C4-2B (cell line): ENCODE measurements around the gene CMTM7.

Experiments
- H3K27ac ChIP-seq: fragments of 450-650 bp; 2 replicates; pipeline ENCODE4 v1.5.1; 2017
- ZFX ChIP-seq: fragments of 450-650 bp; IDR thresholded peaks from 2 replicates; pipeline ENCODE4 v1.6.1; 2017
- TF ChIP-seq, protein P1 (sequence below): fragments of 450-650 bp; conservative IDR thresholded peaks from 2 replicates; pipeline ENCODE4 v1.5.1; 2017; ENCODE audit warnings: mild to moderate bottlenecking

Gene CMTM7

DNA sequence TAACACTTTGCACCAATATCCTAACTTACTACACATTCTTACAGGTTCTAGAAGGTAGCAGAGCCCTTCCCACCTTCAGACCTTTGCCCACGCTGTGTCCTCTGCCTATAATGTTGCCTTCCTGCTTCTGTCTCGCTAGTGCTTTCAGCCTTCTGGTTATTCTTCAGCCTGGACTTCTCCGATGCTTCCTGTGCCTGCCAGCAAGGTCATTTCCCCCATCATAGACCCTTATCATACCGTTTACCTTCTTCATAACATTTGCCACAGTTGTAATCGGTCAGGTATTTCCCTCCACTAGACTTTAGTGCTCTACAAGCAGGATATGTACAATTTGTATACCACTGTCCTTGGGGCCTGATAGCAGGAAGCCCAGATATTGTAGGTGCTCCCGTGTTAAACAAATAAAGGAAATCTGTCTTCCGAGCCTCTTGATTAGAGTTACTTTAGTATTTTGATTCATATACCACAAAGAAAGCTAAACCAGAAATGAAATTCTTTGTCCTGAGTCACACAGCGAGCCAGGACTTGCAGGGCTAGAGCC lies 35.8 kb upstream of the CMTM7 start:
- H3K27ac ChIP-seq, result no peak overlapping the region
- TF ChIP-seq ZFX, result no peak
- TF ChIP-seq, protein P1, sequence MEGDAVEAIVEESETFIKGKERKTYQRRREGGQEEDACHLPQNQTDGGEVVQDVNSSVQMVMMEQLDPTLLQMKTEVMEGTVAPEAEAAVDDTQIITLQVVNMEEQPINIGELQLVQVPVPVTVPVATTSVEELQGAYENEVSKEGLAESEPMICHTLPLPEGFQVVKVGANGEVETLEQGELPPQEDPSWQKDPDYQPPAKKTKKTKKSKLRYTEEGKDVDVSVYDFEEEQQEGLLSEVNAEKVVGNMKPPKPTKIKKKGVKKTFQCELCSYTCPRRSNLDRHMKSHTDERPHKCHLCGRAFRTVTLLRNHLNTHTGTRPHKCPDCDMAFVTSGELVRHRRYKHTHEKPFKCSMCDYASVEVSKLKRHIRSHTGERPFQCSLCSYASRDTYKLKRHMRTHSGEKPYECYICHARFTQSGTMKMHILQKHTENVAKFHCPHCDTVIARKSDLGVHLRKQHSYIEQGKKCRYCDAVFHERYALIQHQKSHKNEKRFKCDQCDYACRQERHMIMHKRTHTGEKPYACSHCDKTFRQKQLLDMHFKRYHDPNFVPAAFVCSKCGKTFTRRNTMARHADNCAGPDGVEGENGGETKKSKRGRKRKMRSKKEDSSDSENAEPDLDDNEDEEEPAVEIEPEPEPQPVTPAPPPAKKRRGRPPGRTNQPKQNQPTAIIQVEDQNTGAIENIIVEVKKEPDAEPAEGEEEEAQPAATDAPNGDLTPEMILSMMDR, result no peak

DNA sequence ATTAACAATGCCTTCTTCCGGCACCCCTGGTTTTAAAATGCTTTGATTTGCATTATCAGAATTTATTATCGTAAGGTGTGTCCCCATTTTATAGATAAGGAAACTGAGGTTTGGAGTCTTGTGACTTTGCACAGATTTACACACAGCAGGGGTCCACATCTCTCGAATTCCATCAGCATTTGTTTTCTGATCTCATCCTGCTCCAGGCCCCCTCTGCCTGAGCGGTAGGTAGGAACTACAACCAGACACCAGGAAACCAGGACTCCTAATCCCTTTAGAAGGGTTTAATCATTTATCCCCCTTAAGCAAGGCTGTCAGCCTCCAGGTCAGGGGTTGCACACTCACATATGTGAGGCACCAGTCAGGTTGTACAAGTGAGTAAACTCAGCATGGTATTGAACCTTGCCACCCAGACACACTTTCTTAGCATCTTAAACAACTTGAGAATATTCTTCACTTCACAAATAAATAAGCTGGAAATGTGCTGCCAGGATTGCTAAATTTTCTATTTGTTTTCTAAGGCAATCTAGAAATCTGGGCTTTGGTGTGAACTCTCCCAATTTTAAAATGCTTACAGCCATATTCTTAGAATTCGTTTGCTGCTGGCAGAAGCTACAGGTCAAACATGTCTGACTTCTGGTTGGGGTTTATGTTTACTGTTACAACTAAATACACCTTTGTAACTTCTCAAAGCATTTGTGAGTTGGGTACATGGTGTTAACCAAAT lies 31.7 kb upstream of the CMTM7 start:
- TF ChIP-seq, protein P1, result no peak
- no peak for TF ChIP-seq ZFX
- no peak overlapping the region for H3K27ac ChIP-seq

DNA sequence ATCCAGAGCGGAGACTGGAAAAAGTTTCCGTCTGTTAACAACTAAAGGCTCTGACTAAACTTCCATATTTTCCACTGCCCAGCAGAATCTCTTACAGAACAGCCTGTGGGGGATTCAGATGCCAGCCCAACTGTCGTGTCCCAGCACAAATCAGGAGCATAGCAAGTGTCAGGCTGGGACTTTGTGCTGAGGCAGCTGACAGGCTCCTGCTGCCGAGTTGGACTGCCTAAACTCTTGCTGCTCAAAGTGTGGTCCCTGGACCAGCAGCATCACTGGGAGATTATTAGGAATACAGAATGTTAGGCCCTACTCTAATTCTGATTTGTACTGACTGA lies 31.2 kb upstream of the CMTM7 start:
- no peak for TF ChIP-seq ZFX
- TF ChIP-seq, protein P1, result no peak
- no peak overlapping the region for H3K27ac ChIP-seq

DNA sequence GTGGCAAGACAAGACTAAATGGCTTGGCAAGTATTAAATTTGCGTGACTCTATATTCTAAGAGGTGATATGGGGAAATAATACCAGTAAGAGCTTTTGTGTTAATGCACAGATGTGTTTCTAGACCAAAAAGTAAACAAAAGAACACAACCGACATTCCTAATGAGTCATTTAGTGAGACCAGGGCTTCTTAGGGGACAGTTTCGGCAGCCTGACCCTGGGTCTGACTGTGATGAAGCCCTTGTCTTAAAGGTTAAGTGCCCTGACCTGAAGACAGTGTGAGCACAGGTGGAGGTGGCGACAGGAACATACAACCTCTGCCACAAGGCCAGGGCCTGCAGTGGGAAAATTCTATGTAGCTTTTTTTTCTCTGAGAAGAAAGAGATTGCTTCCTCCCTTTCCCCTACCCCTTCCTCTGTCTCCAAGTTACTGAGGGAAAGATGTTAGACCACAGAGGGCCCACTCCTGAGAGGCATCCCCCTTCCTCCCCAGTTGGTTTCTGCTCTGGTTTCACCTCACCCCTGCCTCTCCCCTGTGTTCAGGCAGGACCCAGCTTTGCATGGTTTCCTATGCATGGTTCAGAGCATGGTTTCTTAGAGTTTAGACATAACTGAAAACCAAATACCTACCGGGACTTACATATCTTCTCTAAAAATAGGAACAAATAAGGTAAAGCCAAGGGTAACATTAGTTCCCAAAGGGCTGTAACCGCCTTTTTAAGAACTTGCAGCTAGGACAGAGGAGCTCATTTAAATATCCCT lies 24.8 kb upstream of the CMTM7 start:
- TF ChIP-seq, protein P1, result no peak
- no peak for TF ChIP-seq ZFX
- H3K27ac ChIP-seq, result no peak overlapping the region

DNA sequence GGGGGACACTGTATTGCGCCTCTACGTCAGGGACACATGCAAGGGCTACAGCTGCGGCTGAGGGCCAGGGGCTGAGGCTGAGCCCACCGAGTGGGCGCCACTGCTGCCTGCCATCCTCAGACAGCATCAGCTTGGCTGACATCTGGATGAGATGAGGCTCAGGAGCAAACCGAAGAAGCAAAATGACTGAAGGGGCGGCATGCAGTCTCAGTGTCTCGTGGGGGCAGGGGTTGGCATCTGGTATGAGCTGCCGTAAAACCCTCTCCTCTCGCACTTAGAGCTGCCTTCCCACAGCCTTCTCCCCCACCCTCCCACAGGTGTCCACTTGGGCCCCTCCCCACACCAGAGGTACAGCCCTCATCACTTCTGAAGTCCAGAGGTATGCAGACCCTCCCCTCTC lies 24.2 kb upstream of the CMTM7 start:
- no peak overlapping the region for H3K27ac ChIP-seq
- TF ChIP-seq, protein P1, result no peak
- TF ChIP-seq ZFX, result no peak

DNA sequence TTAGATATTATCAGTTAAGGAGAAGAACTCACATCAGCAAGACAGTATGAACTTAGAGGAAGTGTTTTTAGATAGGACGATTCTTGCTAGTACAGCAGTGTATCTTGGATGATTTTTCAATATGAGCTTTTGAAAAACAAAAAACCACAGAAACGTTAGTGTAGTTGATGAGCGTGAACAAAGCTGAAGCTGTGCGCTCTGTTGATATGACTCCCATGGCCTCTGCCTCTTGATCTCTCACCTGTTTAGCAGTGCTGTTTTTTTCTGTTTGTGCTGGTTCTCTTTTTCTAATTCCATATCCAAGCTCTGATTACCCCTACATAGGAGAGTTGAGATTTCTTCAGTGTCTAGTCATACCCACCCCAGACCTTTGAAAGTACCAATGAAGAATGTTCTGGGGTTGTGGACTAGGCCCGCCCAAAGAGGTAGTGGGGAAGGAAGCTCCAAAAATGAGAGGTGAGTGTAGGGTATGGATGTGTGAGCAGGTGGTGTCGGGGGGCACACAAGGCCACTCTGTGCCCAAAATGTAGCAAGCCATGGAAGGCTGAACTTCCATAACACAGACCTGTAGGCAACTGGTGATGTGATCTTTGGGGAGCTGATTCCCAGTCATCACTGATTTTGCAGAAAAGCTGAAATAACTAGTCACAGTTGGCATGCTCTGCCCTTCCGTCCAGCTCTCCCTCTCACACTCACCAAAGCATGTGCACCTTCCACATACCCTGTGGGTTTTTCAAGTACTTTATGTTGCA lies 20.0 kb upstream of the CMTM7 start:
- no peak overlapping the region for H3K27ac ChIP-seq
- TF ChIP-seq ZFX, result no peak
- TF ChIP-seq, protein P1, result no peak

DNA sequence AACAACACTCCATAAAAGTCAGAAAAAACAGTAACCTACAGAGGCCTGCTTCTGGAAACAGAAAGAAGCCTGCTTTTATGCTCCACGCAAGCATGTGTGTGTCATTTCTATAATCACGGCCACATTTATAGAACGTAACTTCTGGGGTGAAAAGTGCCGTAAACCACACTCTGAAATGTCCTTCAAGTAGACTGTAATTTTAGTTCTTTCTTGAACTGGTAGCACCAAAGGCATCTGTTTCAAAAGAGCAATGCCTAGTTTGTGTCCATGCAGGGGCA lies 19.5 kb upstream of the CMTM7 start:
- H3K27ac ChIP-seq, result no peak overlapping the region

More for the DNA sequence above, 19.5 kb upstream of the CMTM7 start:
- TF ChIP-seq ZFX, result no peak
- TF ChIP-seq, protein P1, result no peak
